ENCODE measurements around the gene SLC9A9.

SLC9A9 gene

DNA sequence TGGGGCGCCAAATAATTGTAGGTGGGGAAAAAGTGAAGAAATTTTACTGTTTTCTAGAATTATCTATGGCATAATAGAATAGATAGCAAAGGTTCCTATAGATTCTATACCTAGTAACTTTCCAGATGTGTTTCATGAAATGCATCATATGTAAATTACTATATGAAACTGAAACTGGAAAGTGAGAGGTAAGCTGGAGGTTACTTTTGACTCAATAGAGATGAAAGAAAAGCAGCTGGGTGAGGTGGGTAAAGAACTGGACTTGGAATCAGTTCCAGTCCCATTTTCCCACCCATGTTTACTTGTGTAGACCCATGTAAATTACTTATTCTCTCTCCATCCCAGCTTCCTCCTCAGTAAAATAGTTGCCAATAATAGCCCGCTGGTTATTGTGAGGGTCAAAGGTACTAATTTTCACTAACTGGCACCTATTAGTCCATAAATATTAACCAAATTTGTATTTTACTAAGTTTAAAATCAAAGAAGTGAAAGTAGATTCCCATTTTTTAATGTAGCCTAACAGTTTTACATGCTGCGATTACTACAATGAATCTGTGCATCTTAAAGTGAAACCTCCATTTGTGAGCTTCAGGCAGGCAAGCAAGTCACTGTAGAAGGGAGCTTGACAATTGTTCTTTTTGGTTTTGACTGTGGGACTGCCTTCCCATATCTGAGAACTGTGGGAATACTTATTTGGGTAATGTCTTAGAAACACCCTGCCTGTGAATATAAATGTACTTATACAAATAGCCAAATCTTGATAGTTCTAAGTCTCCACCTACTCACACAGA lies 312.1 kb downstream of the SLC9A9 start:
- TF ChIP-seq, protein P1, sequence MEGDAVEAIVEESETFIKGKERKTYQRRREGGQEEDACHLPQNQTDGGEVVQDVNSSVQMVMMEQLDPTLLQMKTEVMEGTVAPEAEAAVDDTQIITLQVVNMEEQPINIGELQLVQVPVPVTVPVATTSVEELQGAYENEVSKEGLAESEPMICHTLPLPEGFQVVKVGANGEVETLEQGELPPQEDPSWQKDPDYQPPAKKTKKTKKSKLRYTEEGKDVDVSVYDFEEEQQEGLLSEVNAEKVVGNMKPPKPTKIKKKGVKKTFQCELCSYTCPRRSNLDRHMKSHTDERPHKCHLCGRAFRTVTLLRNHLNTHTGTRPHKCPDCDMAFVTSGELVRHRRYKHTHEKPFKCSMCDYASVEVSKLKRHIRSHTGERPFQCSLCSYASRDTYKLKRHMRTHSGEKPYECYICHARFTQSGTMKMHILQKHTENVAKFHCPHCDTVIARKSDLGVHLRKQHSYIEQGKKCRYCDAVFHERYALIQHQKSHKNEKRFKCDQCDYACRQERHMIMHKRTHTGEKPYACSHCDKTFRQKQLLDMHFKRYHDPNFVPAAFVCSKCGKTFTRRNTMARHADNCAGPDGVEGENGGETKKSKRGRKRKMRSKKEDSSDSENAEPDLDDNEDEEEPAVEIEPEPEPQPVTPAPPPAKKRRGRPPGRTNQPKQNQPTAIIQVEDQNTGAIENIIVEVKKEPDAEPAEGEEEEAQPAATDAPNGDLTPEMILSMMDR (IDR thresholded peaks at IDR 0.05): no peak
- Histone ChIP-seq H3K27ac (peak overlapping the region in 1 of 2 donors; percentile 39), H3K4me3 (peak overlapping the region; percentile 7)
- DNase-seq (ENCODE audit: low spot score): no peak

DNA sequence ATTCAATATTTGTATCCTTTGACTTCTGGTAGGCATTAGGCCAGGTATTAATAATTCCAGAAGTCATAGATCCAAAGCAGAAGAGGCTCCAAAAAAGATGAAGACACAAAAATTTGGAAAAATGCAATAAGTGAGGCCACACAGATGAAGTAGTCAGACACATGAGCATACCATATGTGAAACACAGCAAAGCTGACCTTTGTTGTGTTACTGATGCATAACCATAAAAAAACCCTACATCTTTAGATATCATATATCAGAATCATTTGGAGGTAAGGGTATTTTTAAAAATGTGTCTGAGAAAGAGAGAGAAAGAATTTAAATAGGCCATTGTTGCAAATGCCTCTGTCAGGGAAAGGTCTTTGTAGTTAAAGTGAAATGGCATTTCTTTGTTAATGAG lies 314.9 kb downstream of the SLC9A9 start:
- H3K27ac ChIP-seq: no peak overlapping the region
- H3K4me3 ChIP-seq: no peak overlapping the region
- TF ChIP-seq, protein P1 (IDR thresholded peaks at IDR 0.05): no peak
- DNase-seq (ENCODE audit: low spot score): no peak

DNA sequence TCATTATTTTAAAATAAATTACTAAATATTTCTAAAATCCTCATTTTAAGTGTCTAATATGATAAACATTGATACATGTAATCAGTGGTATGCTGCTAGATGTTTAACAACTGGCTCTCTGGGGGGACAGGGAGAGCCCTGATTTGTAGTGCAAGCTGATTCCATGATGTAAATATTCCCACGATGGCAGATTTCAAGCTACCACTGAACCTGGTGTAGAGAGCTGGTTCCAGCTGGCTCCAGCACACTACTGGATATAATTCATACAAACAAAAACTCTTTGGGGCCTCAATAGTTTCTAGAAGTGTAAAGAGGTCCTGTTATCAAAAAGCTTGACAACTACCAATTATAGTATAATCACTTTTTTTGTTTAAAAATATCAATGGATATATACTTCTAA lies 316.2 kb downstream of the SLC9A9 start:
- no peak overlapping the region for H3K27ac ChIP-seq
- TF ChIP-seq, protein P1 (IDR thresholded peaks at IDR 0.05): no peak
- no peak for DNase-seq (ENCODE audit: low spot score)
- H3K4me3 ChIP-seq: no peak overlapping the region

DNA sequence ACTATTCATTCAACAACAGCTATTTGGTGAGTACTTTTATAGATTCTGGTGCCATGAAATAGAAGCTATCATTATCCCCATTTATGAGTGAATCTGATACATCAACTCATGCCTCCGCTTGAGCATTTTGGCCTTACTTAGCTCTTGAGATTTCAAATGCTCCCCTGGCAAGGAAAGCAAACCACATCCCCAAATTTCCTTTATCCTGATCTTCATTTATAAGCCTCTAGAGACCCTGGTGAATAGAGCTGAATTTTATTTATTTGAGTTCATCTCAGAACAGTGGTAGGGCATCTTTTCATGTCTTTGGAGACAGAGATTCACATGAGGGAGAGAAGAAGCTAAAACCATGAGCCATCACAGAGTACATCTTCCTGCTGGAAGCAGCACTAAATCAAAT lies 317.2 kb downstream of the SLC9A9 start:
- TF ChIP-seq, protein P1 (IDR thresholded peaks at IDR 0.05): no peak

DNA sequence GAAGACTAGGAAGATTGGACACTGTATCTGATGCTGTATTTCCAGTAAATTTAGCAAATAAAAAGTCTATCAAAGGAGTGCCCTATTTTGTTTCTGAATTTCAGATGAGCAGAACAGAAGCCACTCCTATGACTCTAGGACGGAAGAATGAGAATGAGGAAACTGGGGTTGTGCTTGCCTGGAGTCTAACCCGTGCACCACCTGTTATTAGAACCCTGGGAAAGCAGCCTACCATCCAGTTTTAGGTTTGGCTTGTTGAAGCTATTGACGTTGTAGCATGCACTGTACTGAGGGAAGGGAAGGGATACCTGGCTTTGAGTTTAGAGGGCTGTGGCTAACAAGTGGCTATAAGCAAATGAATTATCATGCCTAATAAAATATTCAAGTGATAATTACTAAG lies 318.5 kb downstream of the SLC9A9 start:
- DNase-seq (ENCODE audit: low spot score): no peak
- no peak overlapping the region for H3K4me3 ChIP-seq
- no peak overlapping the region for H3K27ac ChIP-seq
- TF ChIP-seq, protein P1 (IDR thresholded peaks at IDR 0.05): no peak

More for the DNA sequence above, 317.2 kb downstream of the SLC9A9 start:
- DNase-seq (ENCODE audit: low spot score): no peak
- Histone ChIP-seq H3K4me3 (no peak overlapping the region), H3K27ac (no peak overlapping the region)

DNA sequence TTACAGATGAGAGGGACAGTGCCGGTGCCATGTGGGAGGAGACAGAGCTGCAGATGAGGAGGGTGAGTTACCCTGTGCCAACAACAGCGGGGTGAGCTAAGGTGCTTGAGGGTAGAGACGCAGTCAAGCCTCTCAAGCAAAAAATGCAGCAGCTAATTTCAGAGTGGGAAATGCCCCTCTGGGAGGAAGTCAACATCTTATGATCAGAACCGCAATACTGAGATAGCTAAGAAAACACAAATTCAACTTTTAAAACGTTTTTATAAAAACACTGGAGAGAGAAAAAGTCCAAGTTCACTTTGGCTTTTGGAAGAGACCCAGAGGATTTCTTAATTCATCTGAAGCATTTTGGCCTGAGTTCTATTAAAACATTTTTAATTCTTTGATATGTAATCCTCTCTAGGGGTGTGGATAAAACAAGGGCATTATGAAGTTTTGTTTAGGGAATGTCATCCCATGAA lies 319.2 kb downstream of the SLC9A9 start:
- Histone ChIP-seq H3K4me3 (peak overlapping the region; percentile 19), H3K27ac (peak overlapping the region in 1 of 2 donors; percentile 54)
- no peak for DNase-seq (ENCODE audit: low spot score)
- TF ChIP-seq, protein P1 (IDR thresholded peaks at IDR 0.05): no peak

DNA sequence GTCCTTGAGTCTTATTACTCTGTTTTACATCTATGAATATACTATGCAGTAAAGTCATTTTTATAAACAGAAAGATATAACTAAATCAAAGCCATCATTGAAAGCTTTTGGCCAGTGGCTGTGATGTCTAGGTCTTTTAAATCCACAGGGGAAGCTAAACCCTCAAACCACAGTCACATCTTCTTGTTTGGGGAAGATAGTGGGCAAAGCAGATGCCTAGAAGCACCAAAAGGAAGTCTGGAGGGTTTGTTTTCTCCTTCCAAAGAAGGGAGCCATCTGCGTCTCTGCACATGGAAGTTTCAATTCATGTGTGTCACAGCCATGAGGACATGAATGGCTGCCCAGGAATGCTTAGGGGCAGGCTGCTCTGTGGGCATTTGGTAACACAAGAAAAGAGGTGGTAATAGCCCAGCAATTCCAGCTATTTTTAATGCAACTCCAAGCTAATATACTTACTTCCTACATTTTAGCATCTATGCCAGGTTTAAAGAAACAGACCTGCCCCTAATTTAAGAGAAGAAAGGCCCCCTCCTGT lies 322.2 kb downstream of the SLC9A9 start:
- H3K27ac ChIP-seq: no peak overlapping the region
- DNase-seq (ENCODE audit: low spot score): no peak
- TF ChIP-seq, protein P1 (IDR thresholded peaks at IDR 0.05): no peak
- H3K4me3 ChIP-seq: no peak overlapping the region

Data from coronary artery (tissue), 2 donors.